Keratinocyte (primary cell): ENCODE results near the gene MYO16. TPM values are rescaled to one million over a fixed set of nuclear protein-coding genes. Genes with fewer than 3 reads are reported as not detected.

Source experiments
- DNase-seq: peaks from one replicate; pipeline ENCODE4 v3.0.0-alpha.2; 2011; ENCODE audit warnings: low read depth, missing footprints, low spot score
- FAIRE-seq: peaks from 2 replicates; lab custom pipeline; 2011; peaks lifted over from hg19 to GRCh38; lab: Jason Lieb, UNC
- H2AFZ ChIP-seq: 2 replicates; pipeline ENCODE4 v1.6.0; 2012; ENCODE audit warnings: low read length, control low read depth, inconsistent platforms; ENCODE audit not compliant: control insufficient read depth
- H3K27ac ChIP-seq: 2 replicates; pipeline ENCODE4 v1.5.1; 2011; ENCODE audit warnings: low read length; ENCODE audit not compliant: control insufficient read depth, insufficient read depth
- H3K27me3 ChIP-seq: 3 replicates; pipeline ENCODE4 v1.6.0; 2011; ENCODE audit warnings: low read length; ENCODE audit not compliant: control insufficient read depth, insufficient read depth; ENCODE audit errors: extremely low read depth
- H3K36me3 ChIP-seq, 2 experiments: 2 replicates in 1 of 2; 3 replicates in 1 of 2; pipeline ENCODE4 v1.5.1; 2011; ENCODE audit warnings: low read length in 2 of 2, mild to moderate bottlenecking in 1 of 2; ENCODE audit not compliant: control insufficient read depth in 2 of 2, insufficient read depth in 2 of 2; ENCODE audit errors: extremely low read depth in 1 of 2
- H3K4me1 ChIP-seq: 3 replicates; pipeline ENCODE4 v1.5.1; 2011; ENCODE audit warnings: low read length; ENCODE audit not compliant: control insufficient read depth, insufficient read depth; ENCODE audit errors: extremely low read depth
- H3K4me2 ChIP-seq: 3 replicates; pipeline ENCODE4 v1.6.0; 2011; ENCODE audit warnings: low read depth, low read length; ENCODE audit not compliant: control insufficient read depth, insufficient read depth; ENCODE audit errors: extremely low read depth
- H3K4me3 ChIP-seq, 3 experiments: fragments of 200-600 bp in 1 of 3; sonication (generic) in 1 of 3; 2 replicates in 2 of 3; 3 replicates in 1 of 3; pipeline ENCODE4 v1.5.1; 2011 to 2016; ENCODE audit warnings: low read length in 3 of 3, mild to moderate bottlenecking in 3 of 3, control low read depth in 2 of 3, inconsistent platforms in 1 of 3, low read depth in 1 of 3, mixed read lengths in 1 of 3, mixed run types in 1 of 3, moderate library complexity in 1 of 3; ENCODE audit not compliant: control insufficient read depth in 2 of 3, insufficient read depth in 2 of 3; ENCODE audit errors: extremely low read depth in 1 of 3
- H3K79me2 ChIP-seq: 2 replicates; pipeline ENCODE4 v1.6.0; 2012; ENCODE audit warnings: low read length; ENCODE audit not compliant: control insufficient read depth, insufficient read depth
- H3K9ac ChIP-seq: 3 replicates; pipeline ENCODE4 v1.6.0; 2011; ENCODE audit warnings: low read length; ENCODE audit not compliant: control insufficient read depth, insufficient read depth; ENCODE audit errors: extremely low read depth
- H3K9me1 ChIP-seq: 3 replicates; pipeline ENCODE4 v1.6.0; 2011; ENCODE audit warnings: low read length; ENCODE audit not compliant: control insufficient read depth, insufficient read depth; ENCODE audit errors: extremely low read depth
- H3K9me3 ChIP-seq: 2 replicates; pipeline ENCODE4 v1.5.1; 2012; ENCODE audit warnings: low read depth, low read length; ENCODE audit not compliant: control insufficient read depth
- H4K20me1 ChIP-seq: 3 replicates; pipeline ENCODE4 v1.6.0; 2011; ENCODE audit warnings: low read length; ENCODE audit not compliant: control insufficient read depth, insufficient read depth; ENCODE audit errors: extremely low read depth
- EZH2 ChIP-seq: IDR thresholded peaks from one replicate; pipeline ENCODE4 v1.6.1; 2012; ENCODE audit warnings: inconsistent platforms, mild to moderate bottlenecking, low read length, moderate library complexity
- dilution Hi-C: fragments of 300-500 bp; cut with MboI; formaldehyde crosslinking; loops from one replicate; pipeline ENCODE4 v1.7.0; 2020; ENCODE audit warnings: low sequenced_read_pairs; ENCODE audit not compliant: extremely low pct_ligation_motif_present
- polyA plus RNA-seq, 5 experiments: library from polyadenylated mRNA; depleted of rRNA in 3 of 5; stranded (reverse) in 3 of 5; stranded (forward) in 1 of 5; unstranded in 1 of 5; fragments of >200 nt; gene quantifications; 1 replicate in 1 of 5; 2 replicates in 3 of 5; 3 replicates in 1 of 5; pipeline versions ENCODE4 v1.2.1 to v1.2.3, GENCODE V29; 2011 to 2012; ENCODE audit warnings: missing spikeins in 2 of 5, low read depth in 1 of 5, low replicate concordance in 1 of 5
- TF ChIP-seq, protein P1 (sequence below), 3 experiments: IDR thresholded peaks in 1 of 3; conservative IDR thresholded peaks in 1 of 3; optimal IDR thresholded peaks in 1 of 3; 2 replicates in 2 of 3; 3 replicates in 1 of 3; pipeline versions ENCODE3 to v1.5.1; 2011; ENCODE audit warnings: low read length in 3 of 3, mild to moderate bottlenecking in 3 of 3, moderate library complexity in 2 of 3, control low read depth in 1 of 3, inconsistent platforms in 1 of 3; ENCODE audit not compliant: insufficient read depth in 2 of 3; ENCODE audit errors: extremely low read depth in 1 of 3

The MYO16 gene
- polyA plus RNA-seq, 1 donor (not counting 4 experiments of a cell fraction or from before 2014, with no cell fraction given), result 0.08 TPM

DNA sequence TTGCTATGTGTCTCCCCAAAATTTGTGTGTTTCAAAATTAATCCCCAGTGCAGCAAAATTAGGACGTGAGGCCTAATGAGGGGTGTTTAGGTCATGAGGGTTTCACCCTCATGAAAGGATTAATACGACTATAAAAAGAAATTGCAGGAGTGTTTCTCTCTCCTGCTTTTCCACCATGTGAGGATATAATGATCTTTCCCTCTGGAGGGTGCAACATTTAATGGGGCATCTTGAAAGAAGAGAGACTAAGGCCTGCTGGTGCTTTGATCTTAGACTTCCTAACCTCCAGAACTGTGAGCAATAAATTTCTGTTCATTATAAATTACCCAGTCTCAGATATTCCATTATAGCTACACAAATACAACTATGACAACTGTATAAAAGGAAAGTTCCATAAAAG lies 183.2 kb downstream of the MYO16 start:
- no peak overlapping the region for H3K4me3 ChIP-seq
- H3K36me3 ChIP-seq, result no peaks in the 10 kb centered on the region
- no peak overlapping the region for H3K27ac ChIP-seq
- no peaks in the 10 kb centered on the region for H4K20me1 ChIP-seq
- no peak overlapping the region for H3K9ac ChIP-seq
- dilution Hi-C loops, result no loop called here
- H3K79me2 ChIP-seq, result no peaks in the 10 kb centered on the region
- no peaks in the 10 kb centered on the region for H3K4me1 ChIP-seq
- H3K4me2 ChIP-seq, result no peak overlapping the region
- H3K27me3 ChIP-seq, result no peaks in the 10 kb centered on the region
- DNase-seq (no peak), FAIRE-seq (no peak)
- no peak overlapping the region for H2AFZ ChIP-seq
- no peaks in the 10 kb centered on the region for H3K9me3 ChIP-seq
- no peaks in the 10 kb centered on the region for H3K9me1 ChIP-seq
- no peak for TF ChIP-seq EZH2
- TF ChIP-seq, protein P1, sequence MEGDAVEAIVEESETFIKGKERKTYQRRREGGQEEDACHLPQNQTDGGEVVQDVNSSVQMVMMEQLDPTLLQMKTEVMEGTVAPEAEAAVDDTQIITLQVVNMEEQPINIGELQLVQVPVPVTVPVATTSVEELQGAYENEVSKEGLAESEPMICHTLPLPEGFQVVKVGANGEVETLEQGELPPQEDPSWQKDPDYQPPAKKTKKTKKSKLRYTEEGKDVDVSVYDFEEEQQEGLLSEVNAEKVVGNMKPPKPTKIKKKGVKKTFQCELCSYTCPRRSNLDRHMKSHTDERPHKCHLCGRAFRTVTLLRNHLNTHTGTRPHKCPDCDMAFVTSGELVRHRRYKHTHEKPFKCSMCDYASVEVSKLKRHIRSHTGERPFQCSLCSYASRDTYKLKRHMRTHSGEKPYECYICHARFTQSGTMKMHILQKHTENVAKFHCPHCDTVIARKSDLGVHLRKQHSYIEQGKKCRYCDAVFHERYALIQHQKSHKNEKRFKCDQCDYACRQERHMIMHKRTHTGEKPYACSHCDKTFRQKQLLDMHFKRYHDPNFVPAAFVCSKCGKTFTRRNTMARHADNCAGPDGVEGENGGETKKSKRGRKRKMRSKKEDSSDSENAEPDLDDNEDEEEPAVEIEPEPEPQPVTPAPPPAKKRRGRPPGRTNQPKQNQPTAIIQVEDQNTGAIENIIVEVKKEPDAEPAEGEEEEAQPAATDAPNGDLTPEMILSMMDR (optimal IDR thresholded peaks at IDR 0.05 in 1 of 3, IDR thresholded peaks at IDR 0.05 in 1 of 3, conservative IDR thresholded peaks at IDR 0.05 in 1 of 3; ENCODE audit: extremely low read depth in 1 of 3, insufficient read depth in 2 of 3, low read length in 3 of 3), result no peak

DNA sequence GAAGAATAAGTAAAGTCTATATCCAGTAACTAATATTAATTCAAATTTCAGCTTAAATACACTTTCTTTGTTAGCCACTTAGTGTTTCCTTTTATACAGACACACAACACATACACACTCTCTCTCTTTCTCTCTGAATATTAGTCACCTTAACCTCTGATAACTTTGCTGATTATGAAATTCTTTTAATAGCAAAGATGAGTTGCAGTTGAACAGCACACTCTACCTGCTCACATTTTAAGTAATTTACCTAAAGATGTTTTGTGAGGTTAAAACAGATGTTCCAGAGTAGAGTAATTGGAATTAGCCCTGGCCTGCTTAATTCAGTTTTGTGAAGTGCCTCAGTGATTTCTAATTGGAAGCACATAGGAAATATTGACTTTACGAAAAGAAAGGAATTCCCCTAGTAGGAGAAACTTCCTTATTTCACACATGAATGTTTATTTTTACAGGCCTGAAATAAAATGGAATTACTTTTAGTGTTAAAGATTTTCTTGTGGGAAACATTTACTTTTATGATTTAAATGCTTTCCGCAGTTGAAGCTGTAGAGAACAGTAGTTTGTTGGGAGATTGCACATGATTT lies 184.3 kb downstream of the MYO16 start:
- no peaks in the 10 kb centered on the region for H3K9me1 ChIP-seq
- H2AFZ ChIP-seq, result no peak overlapping the region
- dilution Hi-C loops, result no loop called here
- FAIRE-seq (no peak), DNase-seq (no peak)
- TF ChIP-seq EZH2, result no peak
- TF ChIP-seq, protein P1 (optimal IDR thresholded peaks at IDR 0.05 in 1 of 3, IDR thresholded peaks at IDR 0.05 in 1 of 3, conservative IDR thresholded peaks at IDR 0.05 in 1 of 3; ENCODE audit: extremely low read depth in 1 of 3, insufficient read depth in 2 of 3, low read length in 3 of 3), result no peak
- H3K4me3 ChIP-seq, result no peak overlapping the region
- no peaks in the 10 kb centered on the region for H3K4me1 ChIP-seq
- no peak overlapping the region for H3K4me2 ChIP-seq
- H3K9ac ChIP-seq, result no peak overlapping the region
- no peaks in the 10 kb centered on the region for H3K36me3 ChIP-seq
- H3K27me3 ChIP-seq, result no peaks in the 10 kb centered on the region
- H3K27ac ChIP-seq, result no peak overlapping the region
- H4K20me1 ChIP-seq, result no peaks in the 10 kb centered on the region
- H3K79me2 ChIP-seq, result no peaks in the 10 kb centered on the region
- no peaks in the 10 kb centered on the region for H3K9me3 ChIP-seq
